Prostate gland (tissue), 2 donors: Measurements from ENCODE around the gene FOXO1.

Experiments
- POLR2A ChIP-seq: fragments of 450-650 bp; IDR thresholded peaks from one replicate; pipeline ENCODE4 v1.6.1; 2016; ENCODE audit warnings: antibody characterized with exemption, mild to moderate bottlenecking
- TF ChIP-seq, protein P1 (sequence below), 4 experiments: fragments of 200-600 bp in 2 of 4; fragments of 450-650 bp in 2 of 4; sonication (generic) in 2 of 4; IDR thresholded peaks; 1 replicate in 3 of 4; 2 replicates in 1 of 4; pipeline ENCODE4 v1.5.1; 2016 to 2019; ENCODE audit warnings: antibody characterized with exemption in 4 of 4, mild to moderate bottlenecking in 2 of 4, moderate library complexity in 2 of 4

DNA sequence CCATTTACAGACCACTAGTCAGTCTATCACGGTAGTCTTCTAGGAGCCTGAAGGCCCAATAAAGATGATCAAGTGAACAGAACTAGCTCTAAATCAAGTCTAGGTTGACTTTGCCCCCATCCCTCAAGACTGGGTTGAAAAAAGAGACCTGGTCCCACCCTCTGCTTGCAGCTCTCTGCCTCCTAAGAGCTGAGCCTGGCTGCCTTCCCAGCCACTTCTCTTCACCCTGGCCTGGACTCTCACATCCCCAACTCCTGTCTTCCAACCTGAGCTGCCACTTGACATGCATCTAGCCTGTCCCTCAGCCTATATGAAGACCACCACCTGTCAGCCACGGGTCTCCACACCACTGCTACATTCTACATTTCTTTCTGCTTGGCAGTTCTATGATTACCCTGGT is 99.6 kb downstream of the FOXO1 start:
- TF ChIP-seq POLR2A, result no peak
- TF ChIP-seq, protein P1, sequence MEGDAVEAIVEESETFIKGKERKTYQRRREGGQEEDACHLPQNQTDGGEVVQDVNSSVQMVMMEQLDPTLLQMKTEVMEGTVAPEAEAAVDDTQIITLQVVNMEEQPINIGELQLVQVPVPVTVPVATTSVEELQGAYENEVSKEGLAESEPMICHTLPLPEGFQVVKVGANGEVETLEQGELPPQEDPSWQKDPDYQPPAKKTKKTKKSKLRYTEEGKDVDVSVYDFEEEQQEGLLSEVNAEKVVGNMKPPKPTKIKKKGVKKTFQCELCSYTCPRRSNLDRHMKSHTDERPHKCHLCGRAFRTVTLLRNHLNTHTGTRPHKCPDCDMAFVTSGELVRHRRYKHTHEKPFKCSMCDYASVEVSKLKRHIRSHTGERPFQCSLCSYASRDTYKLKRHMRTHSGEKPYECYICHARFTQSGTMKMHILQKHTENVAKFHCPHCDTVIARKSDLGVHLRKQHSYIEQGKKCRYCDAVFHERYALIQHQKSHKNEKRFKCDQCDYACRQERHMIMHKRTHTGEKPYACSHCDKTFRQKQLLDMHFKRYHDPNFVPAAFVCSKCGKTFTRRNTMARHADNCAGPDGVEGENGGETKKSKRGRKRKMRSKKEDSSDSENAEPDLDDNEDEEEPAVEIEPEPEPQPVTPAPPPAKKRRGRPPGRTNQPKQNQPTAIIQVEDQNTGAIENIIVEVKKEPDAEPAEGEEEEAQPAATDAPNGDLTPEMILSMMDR (IDR thresholded peaks at IDR 0.05), result no peak
